ENCODE data around the gene RASSF5.
A peak's percentile ranks its signal among the peaks of the same experiment; 100 is the strongest.
"Not testable (repeated sequence)": the region's sequence is repeated elsewhere in the genome, so short reads cannot be mapped to it uniquely, and the experiment has no call there.

RASSF5 gene

GRCh38 chr1:206573762-206574161, 66.4 kb downstream of the RASSF5 start:
- DNase-seq, result no peak

- DNase-seq, result peak; percentile 88 to 96 (median 94)
Observed at GRCh38 chr1:206575165-206575893, 68.0 kb downstream of the RASSF5 start.

DNA sequence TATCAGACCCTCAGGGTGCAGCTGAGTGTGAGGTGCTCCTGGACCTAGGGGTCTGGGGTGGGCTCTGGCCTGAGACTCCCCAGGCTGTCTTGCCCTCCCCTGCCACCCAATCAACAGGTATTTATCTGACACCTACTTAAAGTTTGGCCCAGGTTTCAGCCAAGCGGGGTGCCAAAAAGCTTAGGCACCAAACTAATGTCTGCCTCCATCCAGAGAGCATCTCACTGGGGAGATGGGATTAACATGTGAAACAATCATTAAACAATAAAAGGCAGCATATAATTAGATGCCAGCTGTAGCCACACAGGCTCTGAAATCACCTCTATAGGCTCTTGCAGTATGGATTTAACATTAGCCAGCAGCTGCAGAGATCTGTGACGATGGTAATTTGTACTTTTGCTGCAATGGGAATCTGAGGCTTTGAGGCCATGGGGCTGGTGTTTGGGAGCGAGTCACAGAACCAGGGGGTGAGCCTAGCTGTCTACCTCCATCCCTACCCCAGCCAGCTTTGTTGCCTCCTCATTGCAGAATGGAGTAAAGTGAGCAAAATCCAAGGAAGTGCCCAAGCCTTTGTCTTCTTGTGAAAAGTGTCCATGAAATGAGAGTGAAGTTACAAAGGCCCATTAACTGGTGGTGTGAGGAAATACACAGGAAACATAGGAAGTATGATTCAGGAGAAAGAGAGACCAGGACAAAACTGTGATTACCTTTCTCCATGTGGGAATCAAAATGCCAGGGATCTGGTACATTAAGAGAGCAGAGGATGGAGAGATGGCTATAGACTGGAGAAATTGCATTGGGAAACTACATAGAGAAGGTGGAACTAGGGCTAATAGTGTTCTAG, 68.8 kb downstream of the RASSF5 start:
- DNase-seq, result no peak

GRCh38 chr1:206577626-206578025, 70.3 kb downstream of the RASSF5 start:
- DNase-seq, result no peak

DNA sequence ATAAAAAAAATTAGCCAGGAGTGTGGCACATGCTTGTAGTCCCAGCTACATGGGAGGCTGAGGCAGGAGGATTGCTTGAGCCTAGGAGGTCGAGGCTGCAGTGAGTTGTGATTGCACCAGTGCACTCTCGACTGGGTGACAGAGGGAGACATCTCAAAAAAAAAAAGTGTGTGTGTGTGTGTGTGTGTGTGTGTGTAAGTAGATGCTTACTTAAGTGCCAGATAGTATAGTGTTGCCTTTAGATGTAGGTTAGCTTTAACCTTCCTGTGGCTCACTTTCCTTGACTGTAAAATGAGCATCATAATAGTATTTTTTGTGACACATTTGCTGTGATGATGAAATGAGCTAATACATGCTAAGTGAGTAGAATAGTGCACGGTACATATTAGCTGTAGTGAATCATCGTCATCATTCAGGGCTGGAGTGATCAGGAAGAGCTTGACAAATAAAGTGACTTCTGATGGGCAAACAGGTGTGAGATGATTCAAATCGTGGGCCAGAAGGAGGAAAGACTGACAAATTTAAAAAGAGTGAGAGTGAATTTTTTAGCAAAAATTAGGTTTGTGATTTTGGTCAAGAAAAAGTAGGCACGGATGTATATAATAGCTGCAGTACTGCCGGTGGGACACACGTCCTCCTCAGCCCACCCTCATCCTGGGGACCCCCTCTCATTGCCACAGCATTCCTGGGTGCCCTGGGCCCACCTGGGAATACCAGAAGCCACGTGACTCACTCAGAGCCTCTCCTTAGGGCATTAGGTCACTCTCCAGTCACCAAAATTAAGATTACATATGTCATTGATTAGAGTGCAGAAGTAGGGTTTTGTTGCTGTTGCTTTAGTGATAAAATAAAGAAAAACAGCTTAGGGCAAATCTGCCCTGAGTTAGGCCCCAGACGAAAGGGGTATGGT, 71.0 kb downstream of the RASSF5 start:
- DNase-seq, result peak in 2 of 3 donors; percentile 75 to 79

DNA sequence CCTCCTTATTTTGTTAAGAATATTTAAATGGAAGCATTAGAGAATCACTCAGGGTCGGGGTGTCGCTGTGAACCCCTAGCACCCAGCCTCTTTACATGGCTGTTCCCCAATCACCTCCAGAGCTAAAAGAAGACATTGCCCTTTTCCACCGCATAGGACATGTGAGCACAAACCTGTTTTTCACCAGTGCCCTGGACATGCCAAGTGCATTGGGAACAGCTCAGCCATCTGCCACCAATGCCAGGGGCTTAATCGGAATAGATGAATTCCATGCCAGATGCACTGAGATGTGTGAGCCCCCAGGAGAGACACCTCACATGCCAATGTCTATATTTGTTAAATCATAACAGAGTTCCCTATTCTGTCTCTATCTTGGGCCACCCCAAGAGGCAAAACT, 71.6 kb downstream of the RASSF5 start:
- no peak for DNase-seq

DNA sequence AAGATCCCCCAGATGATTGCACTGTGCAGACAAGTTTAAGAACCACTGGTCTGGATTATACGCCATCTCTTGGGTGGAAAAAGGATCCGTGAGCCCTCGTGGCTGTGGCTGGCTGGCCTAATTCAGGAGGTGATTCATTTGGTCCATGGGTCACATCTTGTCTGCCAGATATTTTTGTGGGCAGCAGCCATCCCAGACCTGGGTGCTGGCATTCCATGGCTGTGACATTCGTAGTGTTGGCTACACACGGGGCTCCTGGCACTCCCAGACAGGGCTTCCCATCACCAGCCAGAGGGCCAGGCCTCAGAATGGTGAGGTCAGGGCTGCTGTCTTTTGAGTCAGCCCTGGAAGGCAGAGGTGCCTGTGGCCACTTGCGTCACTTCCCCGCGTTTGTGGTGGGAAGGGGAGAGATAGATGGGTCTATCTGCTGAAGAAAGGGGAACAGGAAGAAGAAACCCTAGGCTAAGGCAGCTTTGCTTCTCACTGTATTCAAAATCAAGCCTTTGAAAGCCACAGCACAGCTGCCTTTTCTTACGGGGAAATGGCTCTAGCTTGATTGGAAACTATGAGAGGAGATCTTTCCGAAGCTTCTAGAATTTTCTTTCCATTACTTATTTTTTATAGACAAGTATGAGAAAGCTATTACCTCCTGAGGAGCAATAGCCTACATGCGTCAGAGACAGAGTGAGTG, 72.6 kb downstream of the RASSF5 start:
- DNase-seq, result peak; percentile 96 to 98 (median 97)

DNA sequence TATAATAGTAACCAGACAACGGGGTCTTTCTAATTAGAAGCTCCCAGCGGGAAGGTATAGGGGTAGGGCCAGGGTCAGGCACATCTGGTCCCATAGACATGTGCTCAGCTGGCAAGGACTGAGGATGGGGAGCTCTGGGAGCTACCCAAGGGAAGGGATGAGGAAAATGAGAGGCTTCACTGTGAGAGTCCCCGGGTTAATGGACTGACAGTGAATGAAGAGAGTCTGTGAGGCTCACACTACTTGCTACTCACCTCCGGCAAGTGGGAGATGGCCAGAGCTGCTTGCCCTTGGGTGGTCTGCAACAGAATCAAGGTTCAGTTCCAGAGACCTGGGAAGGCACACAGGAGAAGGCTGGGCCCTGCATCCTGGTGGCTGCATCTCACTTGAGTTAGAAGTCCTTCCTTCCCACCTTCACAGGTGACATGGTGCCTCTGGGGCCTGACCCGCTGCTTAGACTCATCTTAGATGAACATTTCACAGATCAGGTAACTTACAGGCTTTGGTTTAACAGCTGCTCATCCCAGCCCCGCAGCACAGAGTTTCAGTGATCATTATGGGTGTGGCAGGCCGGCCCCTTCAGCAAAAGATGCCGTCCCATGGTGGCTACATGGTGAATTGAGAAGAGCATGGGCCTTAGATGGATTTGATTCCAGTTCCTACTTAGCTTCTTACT, 73.2 kb downstream of the RASSF5 start:
- no peak for DNase-seq

GRCh38 chr1:206581114-206581497, 73.8 kb downstream of the RASSF5 start:
- DNase-seq, result not testable (repeated sequence)

DNA sequence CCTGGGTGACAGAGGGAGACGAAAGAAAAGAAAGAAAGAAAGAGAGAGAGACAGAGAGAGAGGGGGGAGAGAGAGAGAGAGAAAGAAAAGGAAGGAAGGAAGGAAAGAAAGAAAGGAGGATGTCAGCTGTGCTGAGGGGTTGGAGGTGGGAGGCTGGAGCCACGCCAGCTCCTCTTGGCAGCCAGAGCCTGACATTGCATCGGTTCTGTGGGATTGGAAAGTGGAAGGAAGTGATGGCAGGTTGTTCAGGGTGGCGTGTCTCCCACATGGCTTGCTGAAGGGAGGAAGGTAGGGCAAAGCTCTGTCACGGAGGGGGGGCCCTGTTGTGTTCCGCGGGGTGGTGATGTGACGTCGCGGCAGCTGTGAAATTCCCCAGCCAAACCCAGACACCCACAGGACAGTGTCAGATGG, 74.2 kb downstream of the RASSF5 start:
- peak; percentile 90 to 94 (median 90) for DNase-seq

DNA sequence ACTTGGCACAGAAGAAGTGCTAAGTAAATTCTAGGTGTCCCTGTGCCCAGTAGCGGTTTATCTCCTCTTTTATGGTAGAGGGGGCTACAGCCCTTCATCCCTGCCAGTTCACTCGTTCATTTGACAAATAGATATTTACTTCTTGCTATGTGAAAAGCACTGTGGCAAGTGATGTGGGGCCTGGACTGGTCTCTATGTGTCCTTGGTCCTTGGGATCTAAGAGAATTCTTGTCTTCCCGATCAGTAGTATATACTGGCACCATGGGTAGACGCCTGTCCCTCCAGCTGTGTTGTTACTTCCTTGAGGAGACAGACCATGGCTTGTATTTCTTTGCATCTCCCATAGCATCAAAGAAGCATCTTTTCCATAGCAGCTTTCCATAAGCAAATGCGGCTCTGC, 75.2 kb downstream of the RASSF5 start:
- no peak for DNase-seq

GRCh38 chr1:206582971-206583706, 75.8 kb downstream of the RASSF5 start:
- DNase-seq, result no peak

GRCh38 chr1:206583707-206584648, 76.6 kb downstream of the RASSF5 start:
- DNase-seq, result peak; percentile 80 to 90 (median 88)

DNA sequence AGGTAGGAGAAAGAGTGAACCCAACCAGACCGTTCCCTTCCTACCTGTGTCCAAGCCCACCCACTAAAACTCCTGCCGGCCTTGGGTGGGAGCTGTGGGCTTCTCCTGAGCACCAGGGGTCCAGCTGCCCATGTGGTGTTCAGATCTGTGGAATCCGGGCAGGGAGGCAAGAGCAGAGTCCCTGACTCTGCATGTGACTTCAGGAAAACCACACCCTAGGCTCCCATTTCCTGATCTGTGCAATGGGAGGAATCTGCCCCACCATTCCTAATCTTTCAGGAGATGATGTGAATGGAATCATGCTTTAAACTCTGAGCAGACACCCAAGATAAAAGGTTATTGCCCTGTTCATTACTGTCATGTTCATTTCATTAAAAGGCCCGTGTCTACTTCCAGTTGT, 77.4 kb downstream of the RASSF5 start:
- DNase-seq, result no peak

DNA sequence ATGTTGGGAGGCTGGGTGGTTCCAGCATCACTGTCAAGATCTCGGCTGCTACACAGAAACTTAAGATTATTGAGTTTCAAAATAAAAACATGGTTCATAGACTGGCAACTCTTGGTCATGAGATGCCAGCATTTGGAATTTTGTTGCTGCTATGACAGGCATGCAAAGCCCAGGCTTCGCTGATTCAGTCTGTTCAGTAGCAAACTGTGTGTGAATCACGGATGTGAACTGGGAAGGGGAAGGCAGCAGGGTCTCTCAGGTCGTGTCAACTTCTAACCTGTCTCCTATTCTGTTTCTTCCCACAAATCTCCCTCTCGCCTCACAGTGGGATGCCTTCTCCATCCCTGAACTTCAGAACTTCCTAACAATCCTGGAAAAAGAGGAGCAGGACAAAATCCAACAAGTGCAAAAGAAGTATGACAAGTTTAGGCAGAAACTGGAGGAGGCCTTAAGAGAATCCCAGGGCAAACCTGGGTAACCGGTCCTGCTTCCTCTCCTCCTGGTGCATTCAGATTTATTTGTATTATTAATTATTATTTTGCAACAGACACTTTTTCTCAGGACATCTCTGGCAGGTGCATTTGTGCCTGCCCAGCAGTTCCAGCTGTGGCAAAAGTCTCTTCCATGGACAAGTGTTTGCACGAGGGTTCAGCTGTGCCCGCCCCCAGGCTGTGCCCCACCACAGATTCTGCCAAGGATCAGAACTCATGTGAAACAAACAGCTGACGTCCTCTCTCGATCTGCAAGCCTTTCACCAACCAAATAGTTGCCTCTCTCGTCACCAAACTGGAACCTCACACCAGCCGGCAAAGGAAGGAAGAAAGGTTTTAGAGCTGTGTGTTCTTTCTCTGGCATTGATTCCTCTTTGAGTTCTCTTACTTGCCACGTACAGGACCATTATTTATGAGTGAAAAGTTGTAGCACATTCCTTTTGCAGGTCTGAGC, 79.4 kb downstream of the RASSF5 start:
- DNase-seq, result no peak

DNA sequence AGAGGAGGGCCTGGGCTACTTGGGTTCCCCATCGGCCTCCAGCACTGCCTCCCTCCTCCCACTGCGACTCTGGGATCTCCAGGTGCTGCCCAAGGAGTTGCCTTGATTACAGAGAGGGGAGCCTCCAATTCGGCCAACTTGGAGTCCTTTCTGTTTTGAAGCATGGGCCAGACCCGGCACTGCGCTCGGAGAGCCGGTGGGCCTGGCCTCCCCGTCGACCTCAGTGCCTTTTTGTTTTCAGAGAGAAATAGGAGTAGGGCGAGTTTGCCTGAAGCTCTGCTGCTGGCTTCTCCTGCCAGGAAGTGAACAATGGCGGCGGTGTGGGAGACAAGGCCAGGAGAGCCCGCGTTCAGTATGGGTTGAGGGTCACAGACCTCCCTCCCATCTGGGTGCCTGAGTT, 80.6 kb downstream of the RASSF5 start:
- DNase-seq, result no peak

DNA sequence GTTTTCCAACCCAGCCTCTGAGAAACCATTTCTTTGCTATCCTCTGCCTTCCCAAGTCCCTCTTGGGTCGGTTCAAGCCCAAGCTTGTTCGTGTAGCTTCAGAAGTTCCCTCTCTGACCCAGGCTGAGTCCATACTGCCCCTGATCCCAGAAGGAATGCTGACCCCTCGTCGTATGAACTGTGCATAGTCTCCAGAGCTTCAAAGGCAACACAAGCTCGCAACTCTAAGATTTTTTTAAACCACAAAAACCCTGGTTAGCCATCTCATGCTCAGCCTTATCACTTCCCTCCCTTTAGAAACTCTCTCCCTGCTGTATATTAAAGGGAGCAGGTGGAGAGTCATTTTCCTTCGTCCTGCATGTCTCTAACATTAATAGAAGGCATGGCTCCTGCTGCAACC, 81.2 kb downstream of the RASSF5 start:
- no peak for DNase-seq

DNA sequence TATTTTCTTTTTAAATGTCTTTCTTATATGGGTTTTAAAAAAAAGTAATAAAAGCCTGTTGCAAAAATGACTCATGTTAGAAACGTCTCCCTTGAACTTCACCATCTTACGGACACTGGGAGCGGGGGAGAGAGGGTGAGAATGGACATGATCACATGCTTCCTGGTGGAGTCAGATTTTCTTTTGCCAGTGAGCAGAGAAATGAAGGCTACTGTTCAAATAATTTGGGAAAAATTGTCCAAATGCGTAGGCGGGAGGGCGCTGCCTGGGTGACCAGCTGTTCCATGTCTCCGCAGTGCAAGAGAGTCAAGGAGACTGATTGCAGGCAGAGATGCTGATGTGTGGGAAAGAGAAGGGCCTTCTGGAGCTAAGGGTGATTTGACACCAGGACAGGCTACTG, 81.9 kb downstream of the RASSF5 start:
- no peak for DNase-seq

Data from suppressor macrophage treated with lipopolysaccharide for 1 hour (primary cell).